GM18870 (cell line): ENCODE data around the gene TRIM9.

Experiments
- ATAC-seq: cut with Tn5 transposase; IDR thresholded peaks from one replicate; pipeline ENCODE4 v1.9.1; 2021; ENCODE audit warnings: moderate library complexity; ENCODE audit not compliant: unreplicated experiment

Gene TRIM9

DNA sequence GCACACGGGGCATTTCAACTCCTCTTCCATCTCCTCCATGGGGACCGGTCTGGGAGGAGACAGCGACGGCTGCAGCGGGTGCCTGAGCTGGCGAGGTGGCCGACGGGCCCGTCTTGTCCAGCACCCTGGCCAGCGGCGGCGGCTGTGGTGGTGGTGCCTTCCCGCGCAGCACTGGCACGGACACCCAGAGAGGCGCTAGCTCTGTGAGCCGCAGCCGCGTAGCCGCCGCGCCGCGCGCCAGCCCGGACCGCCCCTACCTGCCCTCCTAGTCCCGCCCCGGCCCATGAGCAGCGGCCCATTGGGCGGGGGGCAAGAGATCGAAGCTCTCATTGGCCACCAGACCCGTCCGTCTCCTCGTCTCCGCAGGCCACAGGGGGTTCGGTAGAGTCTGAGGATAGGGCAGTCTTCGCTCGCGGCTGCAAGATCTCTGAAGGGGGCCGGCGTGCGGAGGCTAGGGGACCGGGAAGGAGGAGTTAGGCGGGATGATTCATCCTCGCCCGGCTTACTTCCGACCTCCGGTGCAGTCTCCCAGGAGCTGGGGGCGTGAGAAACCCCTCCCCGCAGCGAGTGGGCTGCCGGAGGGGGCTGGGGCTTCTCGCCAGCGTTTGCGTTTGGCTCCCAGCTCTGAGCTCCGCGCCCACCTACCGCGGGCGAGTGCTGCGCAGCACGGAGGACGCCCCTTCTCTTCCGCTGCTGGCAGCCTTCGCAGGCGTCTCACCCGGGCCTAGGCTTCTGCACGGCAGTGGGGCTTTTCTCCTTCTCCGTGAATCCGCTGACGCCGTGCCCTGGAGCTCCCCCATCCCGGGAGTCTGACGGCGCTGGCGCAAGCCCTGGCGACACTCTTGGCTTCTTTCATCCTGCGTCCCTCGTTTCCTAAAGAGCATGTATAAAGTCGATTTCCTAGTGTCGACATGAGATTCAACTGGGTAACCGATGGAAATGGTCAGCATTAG is at the start of gene TRIM9:
TSS of gene TRIM9 (minus strand) at position 205 of the 953 bp plus-strand sequence. CDS start at position 39, 166 bp downstream.
- ATAC-seq = peak; percentile 92

DNA sequence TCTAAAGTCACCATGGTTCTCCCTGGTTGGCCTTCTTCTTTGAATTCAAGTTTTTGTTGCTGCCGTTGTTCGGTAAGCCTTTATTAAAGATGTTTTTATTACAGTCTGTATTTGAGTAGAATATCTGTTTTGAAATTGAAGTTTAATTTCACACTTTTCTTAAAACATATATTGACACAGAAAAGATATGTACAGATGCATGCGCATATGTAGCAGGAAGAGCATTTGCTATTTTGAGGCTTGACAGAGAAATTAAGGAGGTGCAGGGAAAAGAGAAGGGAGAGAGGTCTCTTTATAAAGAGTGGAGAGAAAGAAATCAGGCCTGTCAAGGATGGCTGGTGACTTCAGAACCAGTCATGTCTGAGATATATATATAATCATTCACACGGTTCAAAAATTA is 46.0 kb upstream of the TRIM9 start:
- no peak for ATAC-seq

DNA sequence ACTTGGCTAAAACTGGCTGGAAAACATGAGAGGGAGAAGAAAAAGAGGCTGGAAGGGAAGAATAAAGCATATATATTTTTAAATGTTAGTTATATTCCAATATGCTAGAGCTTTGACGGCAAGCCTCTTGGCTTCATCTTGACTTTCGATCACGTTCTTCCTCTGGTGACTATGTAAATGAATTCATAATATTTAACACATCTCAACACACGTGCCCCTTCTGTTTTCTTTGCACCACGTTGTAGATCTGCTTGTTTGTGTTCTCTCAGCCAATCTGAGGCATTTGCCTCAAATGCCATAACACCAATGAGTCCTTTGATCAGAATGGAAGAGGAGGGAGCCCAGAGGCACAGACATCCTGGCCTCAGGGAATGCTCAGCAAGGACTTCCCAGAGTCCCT is 45.4 kb upstream of the TRIM9 start:
- no peak for ATAC-seq

DNA sequence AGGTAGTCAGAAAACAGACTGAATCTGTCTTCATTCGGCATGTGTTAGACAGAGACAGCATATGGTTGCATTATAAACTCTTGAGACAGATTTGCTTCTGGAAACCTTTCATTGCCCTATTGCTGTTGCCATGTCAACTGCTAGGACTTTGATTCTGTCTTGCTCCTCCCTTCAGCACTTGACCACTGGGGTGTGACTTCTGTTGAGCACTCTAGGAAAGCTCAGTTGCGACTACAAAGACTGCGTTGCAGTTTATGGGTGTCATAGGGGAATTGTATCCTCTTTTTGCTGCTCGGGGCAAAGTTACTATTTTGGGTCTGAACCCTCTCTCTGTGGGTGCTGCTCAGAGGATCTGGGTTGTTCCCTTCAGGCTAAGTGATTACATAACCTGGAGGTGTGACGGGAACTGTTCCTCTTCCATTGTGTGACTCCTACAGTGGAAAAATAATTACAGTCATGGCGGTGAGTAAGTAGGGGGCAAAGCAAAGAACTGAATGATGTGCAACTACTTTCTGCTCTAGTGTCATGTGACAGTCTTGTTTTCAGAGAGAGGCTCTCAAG is 44.3 kb upstream of the TRIM9 start:
- no peak for ATAC-seq

GRCh38 chr14:51138404-51139103 is 43.6 kb upstream of the TRIM9 start:
- ATAC-seq = no peak

- no peak for ATAC-seq
Observed at GRCh38 chr14:51131516-51131915, 36.6 kb upstream of the TRIM9 start.

DNA sequence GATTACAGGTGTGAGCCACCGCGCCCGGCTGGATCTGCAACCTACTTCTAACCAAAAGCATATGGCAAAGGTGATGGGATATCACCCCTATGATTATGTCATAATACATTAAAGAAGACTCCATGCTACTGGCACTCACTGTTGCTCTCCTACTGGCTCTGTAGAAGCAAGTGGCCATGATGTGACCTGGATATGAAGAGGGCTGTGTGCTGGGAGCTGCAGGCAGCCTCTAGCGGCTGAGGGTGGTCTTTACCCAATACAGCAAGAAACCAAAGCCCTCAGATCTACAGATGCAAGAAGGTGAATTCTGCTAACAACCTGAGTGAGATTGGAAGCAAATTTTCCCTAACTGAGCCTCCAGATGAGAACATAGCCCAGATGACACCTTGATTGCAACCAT is 34.2 kb upstream of the TRIM9 start:
- ATAC-seq = no peak

- no peak for ATAC-seq
Observed at GRCh38 chr14:51124029-51124428, 29.1 kb upstream of the TRIM9 start.

GRCh38 chr14:51121096-51121495 is 26.2 kb upstream of the TRIM9 start:
- ATAC-seq = no peak

GRCh38 chr14:51119411-51120051 is 24.6 kb upstream of the TRIM9 start:
- ATAC-seq = no peak

- ATAC-seq = no peak
Observed at GRCh38 chr14:51118993-51119392, 24.1 kb upstream of the TRIM9 start.

DNA sequence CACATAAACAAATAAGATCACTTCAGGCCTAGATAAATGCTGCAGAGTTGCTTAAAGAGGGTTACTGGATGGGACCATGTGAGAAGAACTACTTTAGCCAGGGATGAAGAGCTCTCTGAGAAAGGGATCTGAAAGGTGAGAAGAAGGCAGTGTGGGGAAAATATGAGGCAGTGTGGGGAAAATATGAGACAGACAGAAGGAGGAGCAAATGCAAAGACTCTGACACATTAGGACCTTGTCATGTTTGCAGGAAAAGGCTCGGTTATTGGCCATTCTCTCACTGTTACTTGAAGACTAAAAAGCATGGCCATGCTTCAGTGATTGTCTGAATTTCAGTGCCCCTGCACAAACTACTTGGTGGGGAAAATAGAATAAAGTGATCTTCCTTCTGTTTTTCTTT is 22.7 kb upstream of the TRIM9 start:
- no peak for ATAC-seq

- ATAC-seq = no peak
Observed at GRCh38 chr14:51116682-51117081, 21.8 kb upstream of the TRIM9 start.

DNA sequence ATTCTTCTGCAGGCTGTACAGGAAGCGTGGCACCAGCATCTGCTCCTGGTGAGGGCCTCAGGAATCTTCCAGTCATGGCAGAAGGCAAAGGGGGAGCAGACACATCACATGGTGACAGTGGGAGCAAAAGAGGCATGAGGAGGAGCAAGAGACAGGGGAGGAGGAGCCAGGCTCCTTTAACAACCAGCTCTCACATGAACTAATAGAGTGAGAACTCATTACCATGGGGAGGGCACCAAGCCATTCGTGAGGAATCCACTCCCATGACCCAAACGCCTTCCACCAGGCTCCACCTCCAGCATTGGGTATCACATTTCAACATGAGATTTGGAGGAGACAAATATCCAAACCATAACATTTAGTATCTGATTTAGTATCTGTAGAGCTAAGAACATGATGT is 14.7 kb upstream of the TRIM9 start:
- no peak for ATAC-seq

- ATAC-seq = no peak
Observed at GRCh38 chr14:51107801-51108200, 12.9 kb upstream of the TRIM9 start.

- ATAC-seq = no peak
Observed at GRCh38 chr14:51104467-51104866, 9.6 kb upstream of the TRIM9 start.

DNA sequence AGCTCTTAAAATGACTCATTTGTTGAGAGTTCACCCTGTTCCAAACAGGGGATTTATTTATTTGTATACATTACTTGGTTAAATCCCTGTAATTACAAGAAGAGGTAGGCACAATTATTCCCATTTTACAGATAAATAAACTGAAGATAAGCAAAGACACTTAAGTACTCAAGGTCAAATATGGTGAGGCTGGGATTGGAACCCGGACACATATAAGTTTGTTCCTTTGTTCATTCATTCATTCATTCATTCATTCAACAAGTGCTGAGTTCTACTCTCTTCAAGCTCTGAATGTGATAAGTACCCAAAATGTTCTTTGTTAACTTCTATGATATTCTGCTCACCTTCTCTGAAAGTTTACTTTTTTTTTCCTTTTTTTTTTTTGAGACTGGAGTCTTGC is 2.4 kb upstream of the TRIM9 start:
- ATAC-seq = no peak

GRCh38 chr14:51096870-51097269 is 2.0 kb upstream of the TRIM9 start:
- no peak for ATAC-seq

DNA sequence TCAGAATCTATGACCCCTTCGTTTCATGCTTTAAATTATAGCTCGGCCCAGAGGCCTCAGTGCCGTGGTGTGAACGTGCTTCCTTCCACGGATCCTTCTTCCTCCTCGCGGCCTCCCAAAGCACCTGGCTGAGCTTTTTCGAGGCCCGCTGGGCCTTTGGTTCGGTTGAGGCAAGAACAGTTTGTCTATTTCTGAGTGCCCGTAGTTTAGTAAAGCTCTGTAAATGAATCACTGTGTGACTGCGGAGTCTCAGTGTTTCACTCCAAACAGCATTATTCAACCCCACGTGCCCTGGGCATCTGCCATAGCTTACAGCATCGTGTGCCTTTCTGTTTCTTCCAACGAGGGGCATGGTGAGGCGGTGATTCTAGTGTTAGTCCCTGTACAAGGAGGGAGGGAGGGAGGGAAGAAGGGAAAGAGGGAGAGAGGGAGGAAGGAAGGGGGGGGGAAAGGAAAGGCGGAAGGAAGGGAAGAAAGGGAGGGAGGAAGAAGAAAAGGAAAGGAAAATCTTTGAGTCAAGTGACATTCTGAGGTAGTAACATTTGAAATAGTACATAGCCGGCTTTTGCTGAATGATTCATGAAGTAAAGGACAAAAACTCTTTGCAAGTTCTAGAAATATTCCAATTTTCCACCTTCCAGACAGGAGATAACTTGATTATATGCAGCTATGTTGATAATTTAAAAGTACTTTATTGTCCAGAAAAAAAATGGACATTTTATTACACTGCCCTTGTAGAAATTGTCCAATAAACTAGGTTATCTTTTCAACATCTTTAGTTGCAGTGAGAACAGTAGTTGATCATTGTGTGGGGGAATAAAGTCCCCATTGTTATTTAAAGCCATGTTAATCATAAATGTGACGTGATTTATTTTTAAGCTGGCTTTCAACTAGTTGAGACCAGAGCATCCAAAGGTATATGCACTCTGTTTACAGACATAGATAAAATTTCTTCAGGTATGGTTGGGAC is 1.2 kb upstream of the TRIM9 start:
- no peak for ATAC-seq

GRCh38 chr14:51094282-51094821 is 553 bp downstream of the TRIM9 start:
- ATAC-seq = no peak
